NCI-H526 treated with DMSO at 0.1 percent for 48 hours (cell line): ENCODE measurements around the gene GAS2L3.
"Not testable (repeated sequence)": the region's sequence is repeated elsewhere in the genome, so short reads cannot be mapped to it uniquely, and the experiment has no call there.

ENCODE experiments used
- DNase-seq: peaks from one replicate; lab custom pipeline; 2025; lab: John Stamatoyannopoulos, UW

GAS2L3 gene

GRCh38 chr12:100574187-100575074, 947 bp downstream of the GAS2L3 start:
- peak; percentile 78 for DNase-seq

- no peak for DNase-seq
These were observed 3.0 kb downstream of the GAS2L3 start for GRCh38 chr12:100576331-100577036.

GRCh38 chr12:100578923-100579322, 5.4 kb downstream of the GAS2L3 start:
- DNase-seq, result no peak

- no peak for DNase-seq
These were observed 6.4 kb downstream of the GAS2L3 start for GRCh38 chr12:100579844-100580243.

- DNase-seq, result no peak
These were observed 10.8 kb downstream of the GAS2L3 start for GRCh38 chr12:100584256-100584655.

GRCh38 chr12:100591979-100592378, 18.5 kb downstream of the GAS2L3 start:
- DNase-seq, result peak; percentile 89

- peak; percentile 86 for DNase-seq
These were observed 20.0 kb downstream of the GAS2L3 start for GRCh38 chr12:100593490-100593889.

GRCh38 chr12:100601626-100602025, 28.1 kb downstream of the GAS2L3 start:
- no peak for DNase-seq

- not testable (repeated sequence) for DNase-seq
These were observed 29.5 kb downstream of the GAS2L3 start for GRCh38 chr12:100602997-100603396.

- DNase-seq, result no peak
These were observed 35.3 kb downstream of the GAS2L3 start for GRCh38 chr12:100608776-100609175.

GRCh38 chr12:100610666-100611430, 37.4 kb downstream of the GAS2L3 start:
- DNase-seq, result no peak

- no peak for DNase-seq
These were observed 39.1 kb downstream of the GAS2L3 start for GRCh38 chr12:100612606-100613005.

- DNase-seq, result no peak
These were observed 51.1 kb downstream of the GAS2L3 start for GRCh38 chr12:100624571-100624970.

- no peak for DNase-seq
These were observed 59.0 kb downstream of the GAS2L3 start for GRCh38 chr12:100632445-100632892.

- not testable (repeated sequence) for DNase-seq
These were observed 59.8 kb downstream of the GAS2L3 start for GRCh38 chr12:100633082-100633785.

GRCh38 chr12:100643246-100643645, 69.8 kb downstream of the GAS2L3 start:
- no peak for DNase-seq

GRCh38 chr12:100646896-100647295, 73.4 kb downstream of the GAS2L3 start:
- DNase-seq, result no peak

GRCh38 chr12:100651108-100651507, 77.6 kb downstream of the GAS2L3 start:
- DNase-seq, result no peak

- DNase-seq, result no peak
These were observed 78.2 kb downstream of the GAS2L3 start for GRCh38 chr12:100651694-100652093.

- DNase-seq, result no peak
These were observed 79.0 kb downstream of the GAS2L3 start for GRCh38 chr12:100652488-100652887.

GRCh38 chr12:100656141-100656540, 82.7 kb downstream of the GAS2L3 start:
- DNase-seq, result no peak

- DNase-seq, result no peak
These were observed 83.4 kb downstream of the GAS2L3 start for GRCh38 chr12:100656856-100657255.
